Measurements from ENCODE around the gene IL4I1. TPM values are rescaled to one million over a fixed set of nuclear protein-coding genes. Genes with fewer than 3 reads are reported as not detected.

IL4I1 gene
- total RNA-seq, 1 experiment from 2014 or later, result 0.71 TPM

DNA sequence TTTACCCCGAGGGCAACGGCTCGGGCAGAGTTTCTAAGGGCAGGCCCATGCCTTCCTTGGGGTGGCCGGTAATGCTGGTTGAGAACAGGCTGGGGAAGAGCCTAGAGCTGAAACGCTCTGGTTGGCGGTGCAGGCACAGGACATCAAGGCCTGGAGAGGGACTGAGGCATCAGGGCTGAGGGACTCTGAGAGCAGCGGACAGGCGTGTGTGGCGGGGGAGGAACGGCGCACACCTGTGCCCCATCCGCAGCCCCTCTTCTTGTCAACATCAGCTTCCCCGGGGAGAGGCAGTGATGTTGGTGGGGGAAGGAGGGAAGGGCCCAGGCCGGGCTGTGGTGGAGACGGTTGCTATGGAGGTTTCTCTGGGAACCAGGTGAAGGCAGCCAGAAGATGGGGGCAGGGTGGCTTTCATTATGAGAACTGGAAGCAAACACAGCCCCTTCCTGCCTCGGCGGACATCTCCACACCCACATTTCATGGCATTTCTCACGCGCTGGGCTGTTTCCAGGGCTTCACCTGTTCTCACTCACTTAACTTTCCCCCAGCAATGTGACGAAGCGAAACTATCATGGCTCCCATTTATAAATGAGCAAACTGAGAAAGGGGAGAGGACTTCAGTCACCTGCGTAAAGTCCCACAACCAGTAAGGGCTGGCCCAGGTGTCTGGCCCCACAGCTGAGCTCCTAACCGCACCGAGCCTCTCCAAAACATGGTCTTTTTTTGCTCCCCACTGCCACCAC, 24.1 kb upstream of the IL4I1 start:
- intact Hi-C loops (cut with micrococcal nuclease), result no loop called here
- peaks cover 98% of the 10 kb centered on the region for H3K79me2 ChIP-seq (ENCODE audit: insufficient read depth, low read length)
- H3K4me3 ChIP-seq (replicated peaks in 1 of 2; ENCODE audit: low read depth in 1 of 2, low read length in 2 of 2), result no peak overlapping the region
- H3K4me1 ChIP-seq (ENCODE audit: control insufficient read depth in 1 of 2, insufficient read depth in 2 of 2, low read length in 2 of 2), result no peaks in the 10 kb centered on the region
- no peaks in the 10 kb centered on the region for H3K9me3 ChIP-seq (ENCODE audit: control insufficient read depth in 1 of 2, insufficient read depth in 1 of 2, low read depth in 1 of 2, low read length in 2 of 2)
- peaks cover 28 to 43% of the 10 kb centered on the region in 2 experiments for H3K36me3 ChIP-seq (ENCODE audit: control insufficient read depth in 1 of 2, insufficient read depth in 2 of 2, low read length in 2 of 2)
- no peaks in the 10 kb centered on the region for H3K9me2 ChIP-seq (ENCODE audit: insufficient read depth)
- no peak overlapping the region for H3K27ac ChIP-seq (ENCODE audit: low read depth, low read length)
- no TSS peak for BruUV-seq (replicated peaks)
- DNase-seq (ENCODE audit: low read depth, low spot score) (no peak), ATAC-seq (no peak)
- ChIA-PET CTCF (no interaction called here), POLR2A (no interaction called here), RAD21 (ENCODE audit: low non-redundant PET in 1 of 2, low total read pairs in 2 of 2, uncharacterized antibody in 2 of 2, unreplicated experiment in 2 of 2) (no interaction called here)
- H3K27me3 ChIP-seq (ENCODE audit: insufficient read depth, low read length), result no peaks in the 10 kb centered on the region
- H3K4me2 ChIP-seq (ENCODE audit: low read length), result no peak overlapping the region
- H2AFZ ChIP-seq (ENCODE audit: low read depth, low read length, poor library complexity, severe bottlenecking), result no peak overlapping the region
- no peak for TF ChIP-seq YY1 (IDR thresholded peaks at IDR 0.05; ENCODE audit: extremely low read depth, insufficient replicate concordance, low read depth, low read length)
- TF ChIP-seq CBX3 (IDR thresholded peaks at IDR 0.05; ENCODE audit: low read depth), result no peak
- TF ChIP-seq EGR1 (IDR thresholded peaks at IDR 0.05; ENCODE audit: low read depth), result no peak
- no peak for TF ChIP-seq ELF1 (IDR thresholded peaks at IDR 0.05; ENCODE audit: borderline replicate concordance, low read depth)
- TF ChIP-seq, protein P1, sequence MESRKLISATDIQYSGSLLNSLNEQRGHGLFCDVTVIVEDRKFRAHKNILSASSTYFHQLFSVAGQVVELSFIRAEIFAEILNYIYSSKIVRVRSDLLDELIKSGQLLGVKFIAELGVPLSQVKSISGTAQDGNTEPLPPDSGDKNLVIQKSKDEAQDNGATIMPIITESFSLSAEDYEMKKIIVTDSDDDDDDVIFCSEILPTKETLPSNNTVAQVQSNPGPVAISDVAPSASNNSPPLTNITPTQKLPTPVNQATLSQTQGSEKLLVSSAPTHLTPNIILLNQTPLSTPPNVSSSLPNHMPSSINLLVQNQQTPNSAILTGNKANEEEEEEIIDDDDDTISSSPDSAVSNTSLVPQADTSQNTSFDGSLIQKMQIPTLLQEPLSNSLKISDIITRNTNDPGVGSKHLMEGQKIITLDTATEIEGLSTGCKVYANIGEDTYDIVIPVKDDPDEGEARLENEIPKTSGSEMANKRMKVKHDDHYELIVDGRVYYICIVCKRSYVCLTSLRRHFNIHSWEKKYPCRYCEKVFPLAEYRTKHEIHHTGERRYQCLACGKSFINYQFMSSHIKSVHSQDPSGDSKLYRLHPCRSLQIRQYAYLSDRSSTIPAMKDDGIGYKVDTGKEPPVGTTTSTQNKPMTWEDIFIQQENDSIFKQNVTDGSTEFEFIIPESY (IDR thresholded peaks at IDR 0.05; ENCODE audit: extremely low read depth, insufficient replicate concordance, low read length), result no peak
- TF ChIP-seq SIN3A (IDR thresholded peaks at IDR 0.05; ENCODE audit: low read depth), result no peak
- TF ChIP-seq ZNF274 (IDR thresholded peaks at IDR 0.05; ENCODE audit: low read depth, low read length), result no peak
- no peak for TF ChIP-seq ZFX (IDR thresholded peaks at IDR 0.05)
- no peak for TF ChIP-seq TCF7L2 (IDR thresholded peaks at IDR 0.05; ENCODE audit: borderline replicate concordance, extremely low read depth, insufficient read depth, insufficient read length)
- no peak for TF ChIP-seq EZH2phosphoT487 (IDR thresholded peaks at IDR 0.05; ENCODE audit: borderline replicate concordance)
- TF ChIP-seq, protein P2, sequence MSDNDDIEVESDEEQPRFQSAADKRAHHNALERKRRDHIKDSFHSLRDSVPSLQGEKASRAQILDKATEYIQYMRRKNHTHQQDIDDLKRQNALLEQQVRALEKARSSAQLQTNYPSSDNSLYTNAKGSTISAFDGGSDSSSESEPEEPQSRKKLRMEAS (IDR thresholded peaks at IDR 0.05), result no peak
- TF ChIP-seq SP1 (IDR thresholded peaks at IDR 0.05; ENCODE audit: low read depth), result no peak
- TF ChIP-seq POLR2AphosphoS5 (IDR thresholded peaks at IDR 0.05; ENCODE audit: low read depth, low read length), result no peak
- TF ChIP-seq, protein P3, sequence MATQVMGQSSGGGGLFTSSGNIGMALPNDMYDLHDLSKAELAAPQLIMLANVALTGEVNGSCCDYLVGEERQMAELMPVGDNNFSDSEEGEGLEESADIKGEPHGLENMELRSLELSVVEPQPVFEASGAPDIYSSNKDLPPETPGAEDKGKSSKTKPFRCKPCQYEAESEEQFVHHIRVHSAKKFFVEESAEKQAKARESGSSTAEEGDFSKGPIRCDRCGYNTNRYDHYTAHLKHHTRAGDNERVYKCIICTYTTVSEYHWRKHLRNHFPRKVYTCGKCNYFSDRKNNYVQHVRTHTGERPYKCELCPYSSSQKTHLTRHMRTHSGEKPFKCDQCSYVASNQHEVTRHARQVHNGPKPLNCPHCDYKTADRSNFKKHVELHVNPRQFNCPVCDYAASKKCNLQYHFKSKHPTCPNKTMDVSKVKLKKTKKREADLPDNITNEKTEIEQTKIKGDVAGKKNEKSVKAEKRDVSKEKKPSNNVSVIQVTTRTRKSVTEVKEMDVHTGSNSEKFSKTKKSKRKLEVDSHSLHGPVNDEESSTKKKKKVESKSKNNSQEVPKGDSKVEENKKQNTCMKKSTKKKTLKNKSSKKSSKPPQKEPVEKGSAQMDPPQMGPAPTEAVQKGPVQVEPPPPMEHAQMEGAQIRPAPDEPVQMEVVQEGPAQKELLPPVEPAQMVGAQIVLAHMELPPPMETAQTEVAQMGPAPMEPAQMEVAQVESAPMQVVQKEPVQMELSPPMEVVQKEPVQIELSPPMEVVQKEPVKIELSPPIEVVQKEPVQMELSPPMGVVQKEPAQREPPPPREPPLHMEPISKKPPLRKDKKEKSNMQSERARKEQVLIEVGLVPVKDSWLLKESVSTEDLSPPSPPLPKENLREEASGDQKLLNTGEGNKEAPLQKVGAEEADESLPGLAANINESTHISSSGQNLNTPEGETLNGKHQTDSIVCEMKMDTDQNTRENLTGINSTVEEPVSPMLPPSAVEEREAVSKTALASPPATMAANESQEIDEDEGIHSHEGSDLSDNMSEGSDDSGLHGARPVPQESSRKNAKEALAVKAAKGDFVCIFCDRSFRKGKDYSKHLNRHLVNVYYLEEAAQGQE (IDR thresholded peaks at IDR 0.05; ENCODE audit: low read depth), result no peak
- TF ChIP-seq SRF (IDR thresholded peaks at IDR 0.05; ENCODE audit: low read depth), result no peak
- TF ChIP-seq JUND (IDR thresholded peaks at IDR 0.05), result no peak
- TF ChIP-seq FOSL1 (IDR thresholded peaks at IDR 0.05; ENCODE audit: low read depth), result no peak
- no peak for TF ChIP-seq RAD21 (IDR thresholded peaks at IDR 0.05; ENCODE audit: low read depth)
- no peak for TF ChIP-seq CEBPB (IDR thresholded peaks at IDR 0.05; ENCODE audit: low read depth)
- peaks cover 7% of the 10 kb centered on the region; the same call in 1 of the 2 replicates for H4K20me1 ChIP-seq (ENCODE audit: insufficient read depth)
- no peak overlapping the region for H3K9ac ChIP-seq (ENCODE audit: low read length)
